Endometrial microvascular endothelial cells (primary cell): ENCODE data around the gene NLE1. TPM values are rescaled to one million over a fixed set of nuclear protein-coding genes. Genes with fewer than 3 reads are reported as not detected.
"Not testable (repeated sequence)": the region's sequence is repeated elsewhere in the genome, so short reads cannot be mapped to it uniquely, and the experiment has no call there.

ENCODE experiments used
- in situ Hi-C: cut with HindIII; loops from 2 replicates; pipeline ENCODE4 v1.10.0; 2017; ENCODE audit warnings: low sequenced_read_pairs, low pct_unique_long_range_greater_than_20kb; ENCODE audit errors: inconsistent ontology term
- total RNA-seq: library from RNA; depleted of rRNA; stranded (reverse); fragments of >200 nt; gene quantifications from one replicate; pipeline ENCODE4 v1.2.3, GENCODE V29; 2015; ENCODE audit errors: inconsistent ontology term

Gene NLE1
- total RNA-seq, 1 donor from 2014 or later, result 33.5 TPM

- in situ Hi-C loops, result no loop called here
Observed at GRCh38 chr17:35164716-35165115, 22.6 kb upstream of the NLE1 start.

- in situ Hi-C loops, result no loop called here
Observed at GRCh38 chr17:35163886-35164285, 21.8 kb upstream of the NLE1 start.

- in situ Hi-C loops, result no loop called here
Observed at GRCh38 chr17:35162755-35163154, 20.7 kb upstream of the NLE1 start.

GRCh38 chr17:35161281-35161761 is 19.2 kb upstream of the NLE1 start:
- in situ Hi-C loops, result no loop called here

GRCh38 chr17:35160354-35161201 is 18.5 kb upstream of the NLE1 start:
- in situ Hi-C loops, result no loop called here

GRCh38 chr17:35159940-35160339 is 17.8 kb upstream of the NLE1 start:
- in situ Hi-C loops, result no loop called here

GRCh38 chr17:35155246-35155645 is 13.1 kb upstream of the NLE1 start:
- in situ Hi-C loops, result no loop called here

- in situ Hi-C loops, result no loop called here
Observed at GRCh38 chr17:35154196-35155165, 12.4 kb upstream of the NLE1 start.

- in situ Hi-C loops, result no loop called here
Observed at GRCh38 chr17:35152421-35153140, 10.5 kb upstream of the NLE1 start.

- in situ Hi-C loops, result not testable (repeated sequence)
Observed at GRCh38 chr17:35151080-35151479, 9.0 kb upstream of the NLE1 start.

GRCh38 chr17:35149941-35150340 is 7.8 kb upstream of the NLE1 start:
- in situ Hi-C loops, result no loop called here

GRCh38 chr17:35148144-35148543 is 6.0 kb upstream of the NLE1 start:
- in situ Hi-C loops, result no loop called here

GRCh38 chr17:35147375-35147905 is 5.3 kb upstream of the NLE1 start, which contains the start of gene UNC45B:
Gene UNC45B (plus strand): TSS chr17:35147817. CDS start chr17:35148264, 447 bp downstream.
- in situ Hi-C loops, result no loop called here

GRCh38 chr17:35146214-35146833 is 4.2 kb upstream of the NLE1 start:
- in situ Hi-C loops, result no loop called here

- in situ Hi-C loops, result no loop called here
Observed at GRCh38 chr17:35144840-35145239, 2.7 kb upstream of the NLE1 start.

GRCh38 chr17:35142467-35142796 is 329 bp upstream of the NLE1 start:
- in situ Hi-C loops, result no loop called here

- in situ Hi-C loops, result loop anchor here (10.0 kb wide), 1 partner anchor 177 kb away; no protein-coding TSS in a partner anchor
Observed at GRCh38 chr17:35138218-35138617, 3.9 kb downstream of the NLE1 start.

- in situ Hi-C loops, result loop anchor here (10.0 kb wide), 1 partner anchor 179 kb away; no protein-coding TSS in a partner anchor
Observed at GRCh38 chr17:35135322-35135721, 6.8 kb downstream of the NLE1 start.
